ENCODE data around the gene GCSAM. TPM values are rescaled to one million over a fixed set of nuclear protein-coding genes. Genes with fewer than 3 reads are reported as not detected.

The GCSAM gene
- total RNA-seq, 2 experiments from 2014 or later = 11.8 to 14.6 TPM

GRCh38 chr3:112136046-112136445 is 3.0 kb upstream of the GCSAM start:
- Mint-ChIP-seq H3K27me3 (no peaks in the 10 kb centered on the region), H3K36me3 (no peaks in the 10 kb centered on the region), H3K4me1 (peaks cover 34% of the 10 kb centered on the region), H3K27ac (no peak overlapping the region), H3K4me3 (no peak overlapping the region), H3K9me3 (no peaks in the 10 kb centered on the region)
- POLR2A ChIA-PET = no interaction called here
- DNase-seq (no peak), ATAC-seq (ENCODE audit: low read depth) (no peak)

- Mint-ChIP-seq H3K4me3 (no peak overlapping the region), H3K27ac (peak overlapping the region; percentile 39)
- POLR2A ChIA-PET = no interaction called here
Measured at GRCh38 chr3:112134335-112135124, 1.5 kb upstream of the GCSAM start.

GRCh38 chr3:112133626-112134334 is 732 bp upstream of the GCSAM start:
- ATAC-seq (ENCODE audit: low read depth) (no peak), DNase-seq (no peak)
- Mint-ChIP-seq H3K4me1 (peaks cover 54% of the 10 kb centered on the region), H3K27ac (peak overlapping the region; percentile 94), H3K9me3 (no peaks in the 10 kb centered on the region), H3K36me3 (peaks cover 6% of the 10 kb centered on the region), H3K4me3 (peak overlapping the region; percentile 92), H3K27me3 (no peaks in the 10 kb centered on the region)
- POLR2A ChIA-PET = interaction anchor here (1.5 kb wide), 1 partner anchor 15 kb away, joined by 6 read pairs; no protein-coding TSS in a partner anchor

More at GRCh38 chr3:112134335-112135124, 1.5 kb upstream of the GCSAM start:
- peaks cover 46% of the 10 kb centered on the region for H3K4me1 Mint-ChIP-seq
- ATAC-seq (ENCODE audit: low read depth) (no peak), DNase-seq (no peak)
- H3K27me3 Mint-ChIP-seq = no peaks in the 10 kb centered on the region
- H3K36me3 Mint-ChIP-seq = peaks cover 4% of the 10 kb centered on the region
- H3K9me3 Mint-ChIP-seq = no peaks in the 10 kb centered on the region

- H3K9me3 Mint-ChIP-seq = no peaks in the 10 kb centered on the region
- H3K36me3 Mint-ChIP-seq = peaks cover 6% of the 10 kb centered on the region
- H3K4me3 Mint-ChIP-seq = peak overlapping the region; percentile 92
- ATAC-seq (ENCODE audit: low read depth) (no peak), DNase-seq (no peak)
- POLR2A ChIA-PET = interaction anchor here (0.9 to 1.5 kb wide), 3 partner anchors 9 to 21 kb away, joined by 3 to 6 read pairs (median 3); no protein-coding TSS in a partner anchor
- peak overlapping the region; percentile 94 for H3K27ac Mint-ChIP-seq
- no peaks in the 10 kb centered on the region for H3K27me3 Mint-ChIP-seq
- peaks cover 65% of the 10 kb centered on the region for H3K4me1 Mint-ChIP-seq
Measured at GRCh38 chr3:112132554-112132953, 494 bp downstream of the GCSAM start.

- ATAC-seq (ENCODE audit: low read depth) (no peak), DNase-seq (no peak)
- H3K4me1 Mint-ChIP-seq = peaks cover 67% of the 10 kb centered on the region
- no peaks in the 10 kb centered on the region for H3K27me3 Mint-ChIP-seq
- POLR2A ChIA-PET = interaction anchor here (0.9 to 1.5 kb wide), 3 partner anchors 9 to 20 kb away, joined by 3 to 6 read pairs (median 3); no protein-coding TSS in a partner anchor
- peak overlapping the region; percentile 92 for H3K4me3 Mint-ChIP-seq
- no peaks in the 10 kb centered on the region for H3K9me3 Mint-ChIP-seq
- H3K36me3 Mint-ChIP-seq = peaks cover 6% of the 10 kb centered on the region
- peak overlapping the region; percentile 54 for H3K27ac Mint-ChIP-seq
Measured at GRCh38 chr3:112132088-112132487, 960 bp downstream of the GCSAM start.

GRCh38 chr3:112131111-112131510 is 1.9 kb downstream of the GCSAM start:
- POLR2A ChIA-PET = interaction anchor here (1.1 kb wide), 1 partner anchor 9 kb away, joined by 3 read pairs; no protein-coding TSS in a partner anchor

GRCh38 chr3:112130638-112130993 is 2.4 kb downstream of the GCSAM start:
- Mint-ChIP-seq H3K4me1 (peaks cover 78% of the 10 kb centered on the region), H3K36me3 (peaks cover 8% of the 10 kb centered on the region), H3K27ac (peak overlapping the region; percentile 30), H3K4me3 (no peak overlapping the region), H3K27me3 (no peaks in the 10 kb centered on the region), H3K9me3 (no peaks in the 10 kb centered on the region)
- ATAC-seq (ENCODE audit: low read depth) (no peak), DNase-seq (no peak)
- POLR2A ChIA-PET = interaction anchor here (1.1 kb wide), 1 partner anchor 9 kb away, joined by 3 read pairs; no protein-coding TSS in a partner anchor

More at GRCh38 chr3:112131111-112131510, 1.9 kb downstream of the GCSAM start:
- H3K4me1 Mint-ChIP-seq = peaks cover 75% of the 10 kb centered on the region
- ATAC-seq (ENCODE audit: low read depth) (no peak), DNase-seq (no peak)
- H3K27ac Mint-ChIP-seq = no peak overlapping the region
- H3K9me3 Mint-ChIP-seq = no peaks in the 10 kb centered on the region
- H3K36me3 Mint-ChIP-seq = peaks cover 6% of the 10 kb centered on the region
- no peaks in the 10 kb centered on the region for H3K27me3 Mint-ChIP-seq
- no peak overlapping the region for H3K4me3 Mint-ChIP-seq

- POLR2A ChIA-PET = interaction anchor here (1.1 kb wide), 1 partner anchor 8 kb away, joined by 3 read pairs; no protein-coding TSS in a partner anchor
- Mint-ChIP-seq H3K36me3 (peaks cover 10% of the 10 kb centered on the region), H3K27me3 (no peaks in the 10 kb centered on the region), H3K4me3 (no peak overlapping the region), H3K4me1 (peaks cover 75% of the 10 kb centered on the region), H3K9me3 (no peaks in the 10 kb centered on the region), H3K27ac (peak overlapping the region; percentile 30)
- DNase-seq (no peak), ATAC-seq (ENCODE audit: low read depth) (no peak)
Measured at GRCh38 chr3:112129925-112130637, 3.0 kb downstream of the GCSAM start.

- POLR2A ChIA-PET = interaction anchor here (1.0 kb wide), 1 partner anchor 9 kb away, joined by 3 read pairs; no protein-coding TSS in a partner anchor
- H3K9me3 Mint-ChIP-seq = no peaks in the 10 kb centered on the region
- DNase-seq = no peak
Measured at GRCh38 chr3:112128843-112129727, 4.0 kb downstream of the GCSAM start.

GRCh38 chr3:112127522-112128494 is 5.2 kb downstream of the GCSAM start:
- Mint-ChIP-seq H3K9me3 (no peaks in the 10 kb centered on the region), H3K4me3 (peak overlapping the region; percentile 78), H3K27me3 (no peaks in the 10 kb centered on the region), H3K27ac (peak overlapping the region; percentile 74), H3K36me3 (peaks cover 21% of the 10 kb centered on the region), H3K4me1 (peaks cover 54% of the 10 kb centered on the region)
- POLR2A ChIA-PET = no interaction called here
- no peak for ATAC-seq (ENCODE audit: low read depth)
- DNase-seq = no peak

More at GRCh38 chr3:112128843-112129727, 4.0 kb downstream of the GCSAM start:
- Mint-ChIP-seq H3K27me3 (no peaks in the 10 kb centered on the region), H3K27ac (peak overlapping the region; percentile 79), H3K36me3 (peaks cover 12% of the 10 kb centered on the region), H3K4me3 (peak overlapping the region; percentile 37), H3K4me1 (peaks cover 67% of the 10 kb centered on the region)
- peak; percentile 78 for ATAC-seq (ENCODE audit: low read depth)

GRCh38 chr3:112126511-112126911 is 6.5 kb downstream of the GCSAM start:
- no peak for DNase-seq
- H3K27me3 Mint-ChIP-seq = no peaks in the 10 kb centered on the region
- no peaks in the 10 kb centered on the region for H3K9me3 Mint-ChIP-seq
- POLR2A ChIA-PET = no interaction called here
- ATAC-seq (ENCODE audit: low read depth) = no peak
- H3K4me3 Mint-ChIP-seq = peak overlapping the region; percentile 78
- H3K27ac Mint-ChIP-seq = peak overlapping the region; percentile 74
- peaks cover 50% of the 10 kb centered on the region for H3K4me1 Mint-ChIP-seq
- H3K36me3 Mint-ChIP-seq = peaks cover 28% of the 10 kb centered on the region

Measured in activated naive CD8-positive, alpha-beta T cell treated with anti-CD3 and anti-CD28 coated beads, Interleukin-2, amount 10 ng/mL, durations not matched to agents 7 days and 5 days (primary cell).